ENCODE results near the gene PSMG1. TPM values are rescaled to one million over a fixed set of nuclear protein-coding genes. Genes with fewer than 3 reads are reported as not detected.
"Not testable (repeated sequence)": the region's sequence is repeated elsewhere in the genome, so short reads cannot be mapped to it uniquely, and the experiment has no call there.

PSMG1 gene
- total RNA-seq, 4 donors from 2014 or later, result 8.1 to 26.7 (median 18.4) TPM

DNA sequence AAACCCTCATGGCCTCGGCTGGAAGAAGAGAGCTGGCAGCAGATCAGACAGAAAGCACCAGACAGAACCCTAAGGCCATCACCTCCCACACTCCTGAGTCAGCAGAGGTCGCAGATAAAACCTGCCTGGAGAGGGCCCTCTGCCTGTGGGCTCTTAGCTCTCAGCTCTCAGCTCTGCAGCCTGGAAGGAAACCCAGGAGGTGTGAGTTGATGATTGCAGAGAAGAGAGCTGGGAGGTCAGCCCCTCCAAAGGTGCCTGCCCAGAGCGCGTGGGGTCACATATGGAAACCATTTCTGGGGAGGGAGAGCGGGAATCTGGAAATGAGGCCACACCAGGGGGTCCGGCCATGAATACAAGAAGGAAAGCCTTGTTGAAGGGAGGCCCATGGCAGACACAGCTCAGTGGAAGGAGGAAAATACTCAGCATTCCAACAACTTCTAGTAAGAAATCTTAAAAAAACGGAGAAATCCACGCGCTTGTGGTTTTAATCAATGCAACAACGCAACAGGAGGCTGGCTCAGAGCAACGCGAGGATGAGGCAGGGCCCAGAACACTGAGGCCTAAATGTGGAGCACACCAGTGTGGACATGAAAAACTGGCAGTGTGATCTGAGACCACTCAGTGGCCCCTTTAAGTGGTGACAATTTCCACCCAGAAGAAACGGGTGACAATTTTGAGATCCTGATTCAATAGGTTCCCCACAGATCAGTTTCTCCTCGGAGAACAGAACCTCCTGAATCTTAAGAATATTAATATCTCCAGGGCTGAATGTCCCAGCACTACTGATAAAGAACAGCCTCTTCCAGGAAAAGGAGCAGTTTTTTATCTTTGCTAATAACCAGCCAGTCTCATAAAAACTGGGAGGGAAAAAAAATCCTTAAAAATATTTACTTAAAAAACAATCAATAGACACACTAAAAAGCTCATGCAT lies 45.7 kb downstream of the PSMG1 start:
- Histone ChIP-seq H3K4me3 (no peak overlapping the region), H3K36me3 (no peaks in the 10 kb centered on the region), H3K9me3 (no peaks in the 10 kb centered on the region), H3K27ac (peak overlapping the region in 3 of 4 donors; percentile 43 to 71 (median 64)), H3K27me3 (no peaks in the 10 kb centered on the region), H3K4me1 (peaks cover 0 to 23% (median 0%) of the 10 kb centered on the region in 4 donors)
- WGBS, 2 donors, result 38 to 40% methylated on average over 14 of the region's 14 CpGs
- TF ChIP-seq EP300 (IDR thresholded peaks at IDR 0.05) (peak in 1 of 2 donors; percentile 8), POLR2A (IDR thresholded peaks at IDR 0.05) (no peak)
- TF ChIP-seq, protein P1, sequence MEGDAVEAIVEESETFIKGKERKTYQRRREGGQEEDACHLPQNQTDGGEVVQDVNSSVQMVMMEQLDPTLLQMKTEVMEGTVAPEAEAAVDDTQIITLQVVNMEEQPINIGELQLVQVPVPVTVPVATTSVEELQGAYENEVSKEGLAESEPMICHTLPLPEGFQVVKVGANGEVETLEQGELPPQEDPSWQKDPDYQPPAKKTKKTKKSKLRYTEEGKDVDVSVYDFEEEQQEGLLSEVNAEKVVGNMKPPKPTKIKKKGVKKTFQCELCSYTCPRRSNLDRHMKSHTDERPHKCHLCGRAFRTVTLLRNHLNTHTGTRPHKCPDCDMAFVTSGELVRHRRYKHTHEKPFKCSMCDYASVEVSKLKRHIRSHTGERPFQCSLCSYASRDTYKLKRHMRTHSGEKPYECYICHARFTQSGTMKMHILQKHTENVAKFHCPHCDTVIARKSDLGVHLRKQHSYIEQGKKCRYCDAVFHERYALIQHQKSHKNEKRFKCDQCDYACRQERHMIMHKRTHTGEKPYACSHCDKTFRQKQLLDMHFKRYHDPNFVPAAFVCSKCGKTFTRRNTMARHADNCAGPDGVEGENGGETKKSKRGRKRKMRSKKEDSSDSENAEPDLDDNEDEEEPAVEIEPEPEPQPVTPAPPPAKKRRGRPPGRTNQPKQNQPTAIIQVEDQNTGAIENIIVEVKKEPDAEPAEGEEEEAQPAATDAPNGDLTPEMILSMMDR (IDR thresholded peaks at IDR 0.05), result no peak
- no peak for DNase-seq (ENCODE audit: low spot score in 2 of 2)

DNA sequence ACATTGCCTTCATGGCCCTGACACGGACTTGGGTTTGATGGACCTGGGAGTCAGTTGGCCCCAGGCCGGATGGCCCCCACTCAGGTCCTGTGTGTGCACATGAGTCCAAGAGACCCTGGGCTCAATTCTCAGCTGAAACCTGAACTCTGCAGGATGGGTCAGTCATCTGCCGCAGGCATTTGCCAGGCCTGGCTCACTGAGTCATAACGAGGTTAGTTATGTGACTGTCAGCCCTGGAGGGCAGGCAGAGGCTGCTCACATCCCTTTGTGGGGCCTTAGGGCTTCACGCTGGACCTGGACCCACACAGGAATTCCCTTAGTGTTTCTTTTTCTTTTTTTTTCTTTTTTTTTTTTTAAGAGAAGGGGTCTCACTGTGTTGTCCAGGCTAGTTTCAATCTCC lies 46.5 kb downstream of the PSMG1 start:
- no peak for DNase-seq (ENCODE audit: low spot score in 2 of 2)
- Histone ChIP-seq H3K4me3 (no peak overlapping the region), H3K9me3 (no peaks in the 10 kb centered on the region), H3K36me3 (no peaks in the 10 kb centered on the region), H3K27ac (peak overlapping the region in 3 of 4 donors; percentile 43 to 71 (median 64)), H3K4me1 (peaks cover 0 to 23% (median 0%) of the 10 kb centered on the region in 4 donors), H3K27me3 (no peaks in the 10 kb centered on the region)
- TF ChIP-seq, protein P1 (IDR thresholded peaks at IDR 0.05), result no peak
- TF ChIP-seq EP300 (IDR thresholded peaks at IDR 0.05) (no peak), POLR2A (IDR thresholded peaks at IDR 0.05) (no peak)
- WGBS, 2 donors, result 75 to 84% methylated on average over 5 of the region's 5 CpGs

DNA sequence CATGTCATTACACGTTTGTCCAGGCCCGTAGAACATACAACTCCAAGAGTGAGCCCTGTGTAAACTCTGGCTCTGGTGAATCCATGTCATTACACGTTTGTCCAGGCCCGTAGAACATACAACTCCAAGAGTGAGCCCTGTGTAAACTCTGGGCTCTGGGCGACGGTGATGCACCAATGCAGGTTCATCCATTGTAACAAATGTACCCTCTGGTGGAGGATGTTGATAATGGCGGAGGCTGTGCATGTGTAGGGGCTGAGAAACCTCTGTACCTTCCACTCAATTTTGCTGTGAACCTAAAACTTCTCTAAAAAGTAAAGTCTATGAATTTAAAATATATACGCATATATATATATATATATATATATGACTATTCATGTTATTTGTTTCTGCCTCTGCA lies 47.1 kb downstream of the PSMG1 start:
- H3K27ac ChIP-seq; H3K4me3 ChIP-seq; H3K36me3 ChIP-seq; H3K27me3 ChIP-seq; H3K9me3 ChIP-seq; DNase-seq (ENCODE audit: low spot score in 2 of 2): not testable (repeated sequence)
- peaks cover 0 to 23% (median 0%) of the 10 kb centered on the region in 4 donors for H3K4me1 ChIP-seq
- TF ChIP-seq, protein P1 (IDR thresholded peaks at IDR 0.05), result peak in 2 of 5 experiments; percentile 4 to 14
- 82 to 86% methylated on average over 8 of the region's 8 CpGs for WGBS, 2 donors

DNA sequence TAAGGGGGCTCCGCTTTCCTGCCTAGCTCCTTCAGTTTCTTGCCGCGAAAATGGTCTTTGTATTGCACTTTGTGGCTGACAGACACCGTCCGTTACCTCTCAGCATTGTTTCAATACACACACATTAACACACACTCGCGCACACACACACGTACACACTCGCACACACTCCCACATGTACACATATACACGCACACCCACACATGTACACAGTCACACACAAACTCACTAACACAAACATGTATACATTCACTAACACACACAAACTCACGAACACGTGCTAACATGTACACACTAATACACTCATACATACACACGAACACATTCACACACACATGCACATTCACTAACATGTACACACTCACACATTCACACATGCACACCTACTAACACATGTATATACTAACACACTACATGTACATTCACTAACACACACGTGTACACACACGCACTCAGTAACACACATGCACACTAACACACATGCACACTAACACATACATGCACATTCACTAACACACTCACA lies 48.9 kb downstream of the PSMG1 start:
- no peaks in the 10 kb centered on the region for H3K36me3 ChIP-seq
- TF ChIP-seq EP300 (IDR thresholded peaks at IDR 0.05), result no peak
- TF ChIP-seq, protein P1 (IDR thresholded peaks at IDR 0.05), result no peak
- no peak for TF ChIP-seq POLR2A (IDR thresholded peaks at IDR 0.05)
- DNase-seq (ENCODE audit: low spot score in 2 of 2), result no peak
- no peaks in the 10 kb centered on the region for H3K9me3 ChIP-seq
- H3K27ac ChIP-seq, result no peak overlapping the region
- H3K27me3 ChIP-seq, result no peaks in the 10 kb centered on the region
- 88% methylated on average over 15 of the region's 15 CpGs for WGBS, 2 donors
- H3K4me3 ChIP-seq, result no peak overlapping the region
- peaks cover 0 to 23% (median 0%) of the 10 kb centered on the region in 4 donors for H3K4me1 ChIP-seq

DNA sequence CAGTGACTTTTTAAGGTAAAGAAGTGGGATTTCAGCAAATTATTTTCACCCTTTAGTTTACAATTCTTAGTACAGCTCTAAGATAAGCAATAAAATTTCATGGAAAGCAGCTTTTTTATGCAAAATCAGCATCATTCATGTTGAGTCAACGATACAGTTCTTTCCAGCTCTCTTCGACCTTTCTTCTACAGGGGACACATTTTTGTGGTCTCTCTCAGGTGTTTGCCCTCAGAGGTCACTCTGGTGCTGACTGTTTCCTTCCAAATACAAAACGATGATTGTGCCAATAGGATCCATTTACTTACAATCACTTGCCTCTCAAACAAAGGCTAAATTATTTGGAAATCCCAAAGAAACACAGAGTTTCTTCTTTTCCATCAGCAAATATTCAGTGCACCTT lies 51.0 kb downstream of the PSMG1 start:
- DNase-seq (ENCODE audit: low spot score in 2 of 2), result no peak
- Histone ChIP-seq H3K36me3 (no peaks in the 10 kb centered on the region), H3K4me3 (no peak overlapping the region), H3K27ac (no peak overlapping the region), H3K4me1 (peaks cover 0 to 8% (median 0%) of the 10 kb centered on the region in 4 donors), H3K27me3 (no peaks in the 10 kb centered on the region), H3K9me3 (no peaks in the 10 kb centered on the region)
- no peak for TF ChIP-seq POLR2A (IDR thresholded peaks at IDR 0.05)
- 35 to 37% methylated on average over 3 of the region's 3 CpGs for WGBS, 2 donors
